Measurements from ENCODE around the gene GNG7. TPM values are rescaled to one million over a fixed set of nuclear protein-coding genes. Genes with fewer than 3 reads are reported as not detected.

The GNG7 gene
- total RNA-seq, 1 donor from 2014 or later: 0.96 TPM

DNA sequence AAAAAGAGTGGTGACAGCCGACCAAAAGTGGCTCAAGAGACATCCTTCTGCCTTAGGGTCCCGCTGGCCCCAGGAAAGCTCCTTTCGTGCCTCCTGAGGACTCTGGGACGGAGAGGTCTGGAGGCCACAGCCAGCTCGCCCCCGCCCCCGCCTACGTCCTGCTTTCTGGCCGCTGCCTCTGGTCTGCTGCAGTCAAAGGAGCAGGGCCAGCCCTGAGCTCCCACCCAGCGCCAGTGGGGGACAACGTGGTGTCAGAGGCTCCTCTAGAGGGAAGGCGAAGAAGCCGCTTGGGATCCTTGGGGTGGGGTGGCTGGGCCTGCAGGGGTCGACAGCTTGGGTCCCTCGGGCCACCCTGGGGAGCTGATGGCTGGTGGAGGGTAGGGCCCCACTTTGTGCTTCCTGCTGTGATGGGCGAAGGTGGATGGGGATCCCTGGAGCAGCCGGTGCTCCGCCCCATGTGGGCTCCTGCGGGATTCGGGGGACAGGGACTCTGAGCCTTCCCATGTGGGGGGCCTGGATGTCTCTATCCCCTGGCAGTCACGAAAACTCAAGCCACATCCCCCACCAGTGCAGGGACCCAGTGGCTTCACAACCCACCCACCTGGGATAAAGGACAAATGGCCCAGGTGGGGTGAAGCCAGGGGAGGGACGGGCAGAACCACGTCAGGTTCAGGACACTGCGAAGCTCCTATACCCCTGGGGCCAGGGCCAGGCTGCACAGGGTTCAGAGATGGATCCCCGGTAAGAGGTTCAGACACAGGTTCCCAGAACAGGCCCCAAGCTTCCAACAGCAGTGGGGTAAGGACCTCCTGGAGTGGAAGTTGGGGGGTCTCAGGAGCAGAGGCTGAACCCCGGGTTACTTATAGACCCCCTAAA is 27.7 kb upstream of the GNG7 start:
- intact Hi-C loops (cut with DNase I): no loop called here
- Histone ChIP-seq H3K4me1 (no peaks in the 10 kb centered on the region), H3K27ac (no peak overlapping the region), H3K36me3 (peaks cover 23 to 26% of the 10 kb centered on the region in 2 donors), H3K4me3 (no peak overlapping the region), H3K27me3 (no peaks in the 10 kb centered on the region), H3K9me3 (no peaks in the 10 kb centered on the region)
- TF ChIP-seq, protein P1, sequence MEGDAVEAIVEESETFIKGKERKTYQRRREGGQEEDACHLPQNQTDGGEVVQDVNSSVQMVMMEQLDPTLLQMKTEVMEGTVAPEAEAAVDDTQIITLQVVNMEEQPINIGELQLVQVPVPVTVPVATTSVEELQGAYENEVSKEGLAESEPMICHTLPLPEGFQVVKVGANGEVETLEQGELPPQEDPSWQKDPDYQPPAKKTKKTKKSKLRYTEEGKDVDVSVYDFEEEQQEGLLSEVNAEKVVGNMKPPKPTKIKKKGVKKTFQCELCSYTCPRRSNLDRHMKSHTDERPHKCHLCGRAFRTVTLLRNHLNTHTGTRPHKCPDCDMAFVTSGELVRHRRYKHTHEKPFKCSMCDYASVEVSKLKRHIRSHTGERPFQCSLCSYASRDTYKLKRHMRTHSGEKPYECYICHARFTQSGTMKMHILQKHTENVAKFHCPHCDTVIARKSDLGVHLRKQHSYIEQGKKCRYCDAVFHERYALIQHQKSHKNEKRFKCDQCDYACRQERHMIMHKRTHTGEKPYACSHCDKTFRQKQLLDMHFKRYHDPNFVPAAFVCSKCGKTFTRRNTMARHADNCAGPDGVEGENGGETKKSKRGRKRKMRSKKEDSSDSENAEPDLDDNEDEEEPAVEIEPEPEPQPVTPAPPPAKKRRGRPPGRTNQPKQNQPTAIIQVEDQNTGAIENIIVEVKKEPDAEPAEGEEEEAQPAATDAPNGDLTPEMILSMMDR (IDR thresholded peaks at IDR 0.05): no peak
- no peak for DNase-seq (ENCODE audit: low spot score in 2 of 2)

GRCh38 chr19:2728783-2729387 is 26.4 kb upstream of the GNG7 start:
- Histone ChIP-seq H3K36me3 (peaks cover 16 to 18% of the 10 kb centered on the region in 2 donors), H3K27ac (no peak overlapping the region), H3K27me3 (no peaks in the 10 kb centered on the region), H3K9me3 (no peaks in the 10 kb centered on the region), H3K4me1 (no peaks in the 10 kb centered on the region), H3K4me3 (no peak overlapping the region)
- intact Hi-C loops (cut with DNase I): no loop called here
- no peak for DNase-seq (ENCODE audit: low spot score in 2 of 2)
- TF ChIP-seq, protein P1 (IDR thresholded peaks at IDR 0.05): no peak

- Histone ChIP-seq H3K4me3 (no peak overlapping the region), H3K27ac (no peak overlapping the region), H3K27me3 (no peaks in the 10 kb centered on the region), H3K36me3 (peaks cover 8 to 10% of the 10 kb centered on the region in 2 donors), H3K4me1 (peaks cover 7 to 9% of the 10 kb centered on the region in 2 donors), H3K9me3 (no peaks in the 10 kb centered on the region)
- intact Hi-C loops (cut with DNase I): no loop called here
- DNase-seq (ENCODE audit: low spot score in 2 of 2): no peak
- TF ChIP-seq, protein P1 (IDR thresholded peaks at IDR 0.05): no peak
Observed at GRCh38 chr19:2727640-2727944, 25.1 kb upstream of the GNG7 start.

DNA sequence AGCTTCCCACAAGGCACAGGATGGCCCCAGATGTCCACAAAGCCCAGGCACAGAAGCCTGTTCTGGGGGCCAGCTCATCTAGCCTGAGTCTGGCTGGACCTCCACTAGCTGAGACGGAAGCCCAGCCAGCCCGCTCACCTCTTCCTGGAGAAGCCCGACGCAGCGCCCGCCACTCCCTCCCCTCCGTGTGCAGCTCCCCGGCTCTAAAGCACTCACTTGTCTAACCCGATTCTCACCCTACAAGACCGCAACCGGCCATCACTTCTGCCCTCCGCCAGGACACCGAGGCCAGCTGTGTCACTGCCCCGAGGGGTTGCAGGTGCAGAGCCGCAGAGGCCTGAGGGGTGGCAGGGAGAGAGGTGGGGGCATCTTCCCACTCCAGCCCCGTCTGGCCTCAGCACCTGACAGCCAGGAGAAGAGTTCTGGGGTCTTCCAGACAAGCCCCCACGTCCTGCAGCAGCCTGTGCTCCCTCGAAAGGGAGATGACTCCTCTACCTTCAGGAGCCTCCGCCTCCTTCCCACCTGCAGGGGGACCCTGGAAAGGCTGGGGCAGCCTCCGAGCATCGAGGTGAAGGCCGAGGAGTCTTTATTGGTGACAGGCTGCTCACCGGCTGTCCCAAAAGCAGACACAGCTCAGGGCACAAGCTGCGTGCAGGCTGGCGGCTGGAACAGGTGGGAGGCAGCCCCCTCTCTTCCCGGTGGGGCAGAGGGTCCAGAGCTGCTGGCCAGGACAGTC is 24.6 kb upstream of the GNG7 start:
- H3K36me3 ChIP-seq: peaks cover 3 to 6% of the 10 kb centered on the region in 2 donors
- no peak for DNase-seq (ENCODE audit: low spot score in 2 of 2)
- peaks cover 7 to 10% of the 10 kb centered on the region in 2 donors for H3K4me1 ChIP-seq
- TF ChIP-seq, protein P1 (IDR thresholded peaks at IDR 0.05): no peak
- intact Hi-C loops (cut with DNase I): no loop called here
- no peaks in the 10 kb centered on the region for H3K27me3 ChIP-seq
- no peaks in the 10 kb centered on the region for H3K9me3 ChIP-seq
- H3K27ac ChIP-seq: no peak overlapping the region
- H3K4me3 ChIP-seq: no peak overlapping the region

GRCh38 chr19:2726160-2726855 is 23.8 kb upstream of the GNG7 start:
- no peak for DNase-seq (ENCODE audit: low spot score in 2 of 2)
- Histone ChIP-seq H3K27me3 (no peaks in the 10 kb centered on the region), H3K9me3 (no peaks in the 10 kb centered on the region), H3K36me3 (no peaks in the 10 kb centered on the region), H3K27ac (no peak overlapping the region), H3K4me3 (no peak overlapping the region), H3K4me1 (peaks cover 7 to 10% of the 10 kb centered on the region in 2 donors)
- TF ChIP-seq, protein P1 (IDR thresholded peaks at IDR 0.05): no peak
- intact Hi-C loops (cut with DNase I): no loop called here
